BE2C (cell line): Measurements from ENCODE around the gene RAI14.

Experiments
- DNase-seq: peaks from one replicate; pipeline ENCODE4 v3.0.0-alpha.2; 2020
- H3K27me3 ChIP-seq: fragments of 250-450 bp; sonication (Bioruptor Pico); 2 replicates; pipeline ENCODE4 v1.5.1; 2020; ENCODE audit warnings: mild to moderate bottlenecking
- H3K36me3 ChIP-seq: fragments of 250-450 bp; sonication (Bioruptor Pico); 2 replicates; pipeline ENCODE4 v1.5.1; 2020; ENCODE audit warnings: mild to moderate bottlenecking
- H3K4me1 ChIP-seq: fragments of 250-450 bp; sonication (Bioruptor Pico); 2 replicates; pipeline ENCODE4 v1.5.1; 2020
- H3K4me3 ChIP-seq: 2 replicates; pipeline ENCODE4 v1.5.1; 2011; ENCODE audit warnings: low read depth, low read length
- H3K9me3 ChIP-seq: fragments of 250-450 bp; sonication (Bioruptor Pico); 2 replicates; pipeline ENCODE4 v1.5.1; 2020
- TF ChIP-seq, protein P1 (sequence below): IDR thresholded peaks from 2 replicates; pipeline ENCODE4 v1.5.1; 2012; ENCODE audit warnings: mild to moderate bottlenecking, low read depth, low read length

Gene RAI14

DNA sequence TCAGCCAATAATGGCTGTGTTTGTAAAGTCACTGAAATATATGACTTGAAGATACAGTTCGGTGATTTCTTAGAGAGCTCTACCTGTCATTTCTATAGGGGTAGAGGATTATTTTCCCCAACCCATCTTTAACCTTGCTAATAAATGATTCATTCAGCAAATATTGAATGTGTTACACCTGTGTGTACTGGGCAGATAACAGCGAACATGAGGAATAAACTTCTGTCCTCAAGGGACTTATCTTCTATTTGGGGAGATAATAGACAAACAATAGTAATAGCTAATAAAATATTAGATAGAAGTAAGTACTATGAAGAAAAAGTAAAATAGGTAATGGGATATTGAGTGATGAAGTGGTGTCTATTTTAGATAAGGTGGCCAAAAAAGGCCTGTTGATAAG, 192.1 kb downstream of the RAI14 start:
- no peaks in the 10 kb centered on the region for H3K9me3 ChIP-seq
- no peak for DNase-seq
- peaks cover 23% of the 10 kb centered on the region for H3K27me3 ChIP-seq
- no peaks in the 10 kb centered on the region for H3K4me1 ChIP-seq
- no peak overlapping the region for H3K4me3 ChIP-seq
- H3K36me3 ChIP-seq = no peaks in the 10 kb centered on the region
- TF ChIP-seq, protein P1, sequence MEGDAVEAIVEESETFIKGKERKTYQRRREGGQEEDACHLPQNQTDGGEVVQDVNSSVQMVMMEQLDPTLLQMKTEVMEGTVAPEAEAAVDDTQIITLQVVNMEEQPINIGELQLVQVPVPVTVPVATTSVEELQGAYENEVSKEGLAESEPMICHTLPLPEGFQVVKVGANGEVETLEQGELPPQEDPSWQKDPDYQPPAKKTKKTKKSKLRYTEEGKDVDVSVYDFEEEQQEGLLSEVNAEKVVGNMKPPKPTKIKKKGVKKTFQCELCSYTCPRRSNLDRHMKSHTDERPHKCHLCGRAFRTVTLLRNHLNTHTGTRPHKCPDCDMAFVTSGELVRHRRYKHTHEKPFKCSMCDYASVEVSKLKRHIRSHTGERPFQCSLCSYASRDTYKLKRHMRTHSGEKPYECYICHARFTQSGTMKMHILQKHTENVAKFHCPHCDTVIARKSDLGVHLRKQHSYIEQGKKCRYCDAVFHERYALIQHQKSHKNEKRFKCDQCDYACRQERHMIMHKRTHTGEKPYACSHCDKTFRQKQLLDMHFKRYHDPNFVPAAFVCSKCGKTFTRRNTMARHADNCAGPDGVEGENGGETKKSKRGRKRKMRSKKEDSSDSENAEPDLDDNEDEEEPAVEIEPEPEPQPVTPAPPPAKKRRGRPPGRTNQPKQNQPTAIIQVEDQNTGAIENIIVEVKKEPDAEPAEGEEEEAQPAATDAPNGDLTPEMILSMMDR = no peak

DNA sequence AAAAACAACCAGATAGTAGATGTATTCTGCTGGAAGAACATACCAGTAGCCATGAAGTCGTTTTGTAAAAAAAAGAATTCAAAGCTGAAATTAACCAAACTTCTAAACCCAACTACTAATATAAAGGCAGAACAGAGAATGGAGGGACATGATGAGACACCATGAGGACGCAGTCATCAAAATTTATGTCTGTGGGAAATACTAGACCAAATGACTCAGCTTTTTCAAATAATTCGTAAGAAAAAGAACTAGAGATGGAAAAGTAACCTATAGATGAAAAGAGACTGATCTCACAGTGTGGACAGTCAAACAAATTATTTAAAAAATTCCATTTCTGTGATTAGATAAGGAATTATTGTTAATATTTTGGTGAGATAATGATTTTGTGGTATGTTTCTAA, 193.1 kb downstream of the RAI14 start:
- no peaks in the 10 kb centered on the region for H3K9me3 ChIP-seq
- DNase-seq = no peak
- H3K4me1 ChIP-seq = no peaks in the 10 kb centered on the region
- peaks cover 15% of the 10 kb centered on the region; the same call in 1 of the 2 replicates for H3K27me3 ChIP-seq
- TF ChIP-seq, protein P1 = no peak
- H3K4me3 ChIP-seq = no peak overlapping the region
- no peaks in the 10 kb centered on the region for H3K36me3 ChIP-seq

DNA sequence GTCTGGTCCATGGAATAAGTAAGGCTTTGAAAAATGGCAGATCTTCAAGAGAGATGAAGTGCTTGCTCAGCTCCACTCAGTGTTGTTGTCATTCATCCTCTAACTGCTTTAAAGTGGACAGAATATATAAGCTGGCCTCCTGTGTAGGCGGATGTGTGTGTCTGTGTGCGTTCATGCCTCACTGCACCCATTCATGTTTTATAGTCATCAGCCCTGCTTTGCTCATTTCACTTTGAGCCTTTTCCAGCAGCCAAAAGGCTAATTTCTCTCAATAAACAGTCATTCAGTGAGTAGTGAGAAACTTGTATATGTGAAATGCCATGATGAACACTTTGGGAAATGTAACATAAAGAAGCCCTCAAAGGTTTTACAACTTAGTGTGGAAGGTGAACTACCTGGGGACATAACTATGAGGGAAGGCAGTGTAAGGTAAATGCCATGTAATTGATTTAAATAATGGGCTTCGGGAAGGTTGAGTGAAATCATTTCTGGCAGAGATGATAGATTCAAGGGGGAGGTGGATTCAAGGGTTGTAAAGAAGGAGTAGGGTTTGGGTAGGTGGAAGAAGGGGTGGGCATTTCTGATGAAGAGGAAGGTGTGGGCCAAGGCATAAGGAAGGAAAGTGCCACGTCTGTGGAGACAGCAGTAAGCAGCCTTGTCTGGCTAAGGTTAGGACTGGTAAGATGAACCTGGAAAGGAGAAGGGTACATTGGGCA, 198.5 kb downstream of the RAI14 start:
- H3K27me3 ChIP-seq = peaks cover 17% of the 10 kb centered on the region
- no peaks in the 10 kb centered on the region for H3K9me3 ChIP-seq
- no peak for DNase-seq
- TF ChIP-seq, protein P1 = no peak
- no peaks in the 10 kb centered on the region for H3K4me1 ChIP-seq
- H3K36me3 ChIP-seq = no peaks in the 10 kb centered on the region
- no peak overlapping the region for H3K4me3 ChIP-seq

DNA sequence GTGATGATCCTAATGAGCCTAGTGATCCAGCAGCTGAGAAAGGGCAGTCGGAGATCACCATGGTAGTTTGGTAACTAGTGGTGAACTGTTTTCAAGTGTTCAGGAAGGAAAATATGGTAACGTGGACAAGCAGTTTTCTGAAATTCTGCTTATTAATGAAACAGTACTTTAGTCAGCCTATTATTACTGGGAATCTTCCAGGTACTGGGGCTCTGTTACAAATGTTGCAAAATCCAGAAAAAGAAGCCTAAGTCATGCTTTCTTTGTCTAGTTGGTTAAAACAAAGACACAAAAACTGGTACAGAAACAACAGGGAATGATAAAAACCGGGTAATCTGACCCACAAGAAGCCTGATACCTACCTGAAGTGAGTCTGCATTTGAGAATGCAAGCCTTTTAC, 201.0 kb downstream of the RAI14 start:
- Histone ChIP-seq H3K27me3 (peaks cover 17% of the 10 kb centered on the region), H3K4me3 (no peak overlapping the region), H3K36me3 (no peaks in the 10 kb centered on the region), H3K4me1 (no peaks in the 10 kb centered on the region), H3K9me3 (no peaks in the 10 kb centered on the region)
- TF ChIP-seq, protein P1 = no peak
- DNase-seq = no peak

DNA sequence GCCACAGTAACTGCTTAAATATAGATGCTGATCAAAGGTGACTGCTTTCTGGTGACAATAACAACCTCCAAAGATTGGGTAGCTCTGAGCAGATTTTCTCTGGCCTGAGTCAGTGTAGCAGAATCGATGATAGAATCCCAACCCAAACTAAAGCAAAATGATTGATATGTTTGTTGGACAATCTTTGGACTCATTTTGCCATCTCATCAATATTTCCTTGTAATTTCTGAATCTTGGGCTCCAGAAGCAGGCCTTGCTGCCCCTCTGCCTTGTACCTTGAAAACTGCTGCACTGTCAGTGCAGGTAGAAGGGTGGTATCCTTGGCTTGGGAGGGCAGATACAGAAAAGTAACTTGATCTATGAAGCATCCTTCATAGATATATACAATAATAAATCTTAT, 201.8 kb downstream of the RAI14 start:
- no peaks in the 10 kb centered on the region for H3K4me1 ChIP-seq
- TF ChIP-seq, protein P1 = no peak
- DNase-seq = no peak
- no peaks in the 10 kb centered on the region for H3K9me3 ChIP-seq
- H3K4me3 ChIP-seq = no peak overlapping the region
- no peaks in the 10 kb centered on the region for H3K36me3 ChIP-seq
- H3K27me3 ChIP-seq = peaks cover 17% of the 10 kb centered on the region

DNA sequence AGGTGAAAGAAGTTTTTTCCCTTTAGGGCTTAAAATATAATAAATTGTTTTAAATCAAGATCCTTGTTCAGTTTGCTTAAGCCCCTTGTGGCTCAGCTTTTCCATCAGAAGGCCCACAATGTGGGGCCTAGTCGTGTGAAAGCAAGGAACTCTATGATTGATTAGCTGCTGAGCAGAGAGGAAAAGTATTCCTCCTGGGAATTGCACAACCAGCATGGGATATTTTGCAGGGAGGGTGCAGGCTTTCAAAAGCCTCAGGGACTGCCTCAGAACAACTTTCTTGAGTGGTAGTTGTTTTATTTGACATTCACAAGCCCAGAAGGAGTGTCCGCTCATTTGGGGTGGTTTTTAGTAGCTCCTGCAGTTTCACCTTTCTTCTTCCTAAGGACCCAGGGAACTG, 202.7 kb downstream of the RAI14 start:
- TF ChIP-seq, protein P1 = no peak
- no peaks in the 10 kb centered on the region for H3K9me3 ChIP-seq
- H3K4me3 ChIP-seq = no peak overlapping the region
- H3K36me3 ChIP-seq = no peaks in the 10 kb centered on the region
- H3K27me3 ChIP-seq = peaks cover 17% of the 10 kb centered on the region
- DNase-seq = no peak
- H3K4me1 ChIP-seq = no peaks in the 10 kb centered on the region
